ENCODE data around the gene AGAP1.

AGAP1 gene

DNA sequence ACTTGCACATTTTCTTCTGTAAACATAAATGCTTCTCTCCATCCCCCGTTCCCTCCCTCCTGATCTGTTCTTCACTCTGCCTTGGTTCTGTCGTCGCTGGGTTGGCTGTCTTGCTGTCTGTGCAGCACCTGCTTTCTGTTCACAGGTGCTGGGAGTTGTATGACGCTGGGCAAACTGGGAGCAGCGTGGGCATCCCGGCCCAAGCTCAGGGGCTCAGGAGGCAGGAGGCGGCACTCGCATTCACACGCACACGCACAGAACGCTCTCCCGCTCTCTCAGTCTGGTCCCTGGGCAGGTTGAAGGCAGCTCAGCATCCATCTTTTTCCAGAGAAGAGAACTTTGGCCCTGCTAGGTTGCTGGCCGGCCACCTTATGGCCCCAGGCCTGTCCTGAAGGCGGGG is 618.6 kb downstream of the AGAP1 start:
- no peak for DNase-seq (ENCODE audit: low read depth)
- TF ChIP-seq, protein P1, sequence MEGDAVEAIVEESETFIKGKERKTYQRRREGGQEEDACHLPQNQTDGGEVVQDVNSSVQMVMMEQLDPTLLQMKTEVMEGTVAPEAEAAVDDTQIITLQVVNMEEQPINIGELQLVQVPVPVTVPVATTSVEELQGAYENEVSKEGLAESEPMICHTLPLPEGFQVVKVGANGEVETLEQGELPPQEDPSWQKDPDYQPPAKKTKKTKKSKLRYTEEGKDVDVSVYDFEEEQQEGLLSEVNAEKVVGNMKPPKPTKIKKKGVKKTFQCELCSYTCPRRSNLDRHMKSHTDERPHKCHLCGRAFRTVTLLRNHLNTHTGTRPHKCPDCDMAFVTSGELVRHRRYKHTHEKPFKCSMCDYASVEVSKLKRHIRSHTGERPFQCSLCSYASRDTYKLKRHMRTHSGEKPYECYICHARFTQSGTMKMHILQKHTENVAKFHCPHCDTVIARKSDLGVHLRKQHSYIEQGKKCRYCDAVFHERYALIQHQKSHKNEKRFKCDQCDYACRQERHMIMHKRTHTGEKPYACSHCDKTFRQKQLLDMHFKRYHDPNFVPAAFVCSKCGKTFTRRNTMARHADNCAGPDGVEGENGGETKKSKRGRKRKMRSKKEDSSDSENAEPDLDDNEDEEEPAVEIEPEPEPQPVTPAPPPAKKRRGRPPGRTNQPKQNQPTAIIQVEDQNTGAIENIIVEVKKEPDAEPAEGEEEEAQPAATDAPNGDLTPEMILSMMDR (IDR thresholded peaks at IDR 0.05; ENCODE audit: insufficient read depth, low read depth, low read length, missing control alignments), result no peak
- H3K4me3 ChIP-seq (ENCODE audit: low read length), result no peak overlapping the region

DNA sequence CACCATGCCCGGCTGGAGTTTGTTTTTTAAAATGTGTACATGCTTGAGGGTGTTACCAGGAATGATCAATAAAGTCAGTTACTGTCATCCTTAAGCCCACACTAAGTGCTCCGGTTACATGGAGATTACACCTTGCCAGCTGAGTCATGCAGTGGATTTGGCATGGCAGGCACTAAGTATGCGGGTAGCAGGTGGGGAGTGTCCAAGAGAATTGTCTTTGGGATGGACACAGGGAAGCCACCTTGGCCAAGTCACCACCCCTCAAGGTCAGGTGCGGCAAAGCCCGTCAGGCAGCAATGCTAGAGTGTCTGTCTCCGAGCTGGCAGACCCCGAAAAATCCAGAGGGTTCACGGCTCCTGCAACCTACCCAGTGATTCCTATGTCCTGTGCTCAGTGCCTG is 619.6 kb downstream of the AGAP1 start:
- TF ChIP-seq, protein P1 (IDR thresholded peaks at IDR 0.05; ENCODE audit: insufficient read depth, low read depth, low read length, missing control alignments), result no peak
- H3K4me3 ChIP-seq (ENCODE audit: low read length), result no peak overlapping the region
- peak; percentile 10 for DNase-seq (ENCODE audit: low read depth)

DNA sequence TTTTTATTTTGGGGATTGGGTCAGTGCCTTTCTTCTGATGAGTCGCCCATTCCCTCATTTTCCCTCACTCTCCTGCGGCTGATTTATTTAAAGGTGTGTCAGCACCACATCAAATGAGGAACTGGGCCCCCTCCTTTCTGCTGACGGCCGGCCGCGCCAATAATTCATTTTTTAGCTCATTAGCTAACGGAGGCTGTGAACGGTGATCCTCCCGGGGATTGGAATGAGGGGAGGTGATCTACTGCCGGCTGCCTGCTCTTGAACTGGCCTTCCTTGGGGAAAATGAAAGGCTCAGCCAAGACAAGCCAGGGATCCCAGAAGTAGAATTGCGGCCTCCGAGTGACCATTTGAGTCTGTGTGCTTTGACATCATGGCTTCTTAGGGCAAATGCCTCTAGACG is 620.1 kb downstream of the AGAP1 start:
- no peak for DNase-seq (ENCODE audit: low read depth)
- H3K4me3 ChIP-seq (ENCODE audit: low read length), result no peak overlapping the region
- TF ChIP-seq, protein P1 (IDR thresholded peaks at IDR 0.05; ENCODE audit: insufficient read depth, low read depth, low read length, missing control alignments), result no peak

DNA sequence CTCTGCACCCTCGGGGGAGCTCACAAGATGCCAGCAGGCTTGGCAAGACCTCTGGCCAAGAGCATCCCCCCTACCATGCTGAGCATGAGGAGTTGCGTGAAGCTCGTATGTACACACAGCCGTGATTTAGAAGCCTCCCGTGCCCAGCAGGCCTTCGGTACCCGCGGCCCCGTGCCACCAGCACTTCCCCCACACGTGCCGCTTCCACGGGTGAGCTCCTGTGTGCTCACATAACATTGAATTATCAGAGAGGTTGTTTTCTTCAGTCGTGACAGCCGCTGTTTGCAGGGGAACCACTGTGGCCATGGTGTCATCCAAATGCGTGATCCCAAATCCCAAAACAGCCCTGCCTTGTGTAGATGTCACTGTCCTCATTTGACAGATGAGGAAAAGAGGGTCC is 621.1 kb downstream of the AGAP1 start:
- no peak for DNase-seq (ENCODE audit: low read depth)
- TF ChIP-seq, protein P1 (IDR thresholded peaks at IDR 0.05; ENCODE audit: insufficient read depth, low read depth, low read length, missing control alignments), result no peak
- no peak overlapping the region for H3K4me3 ChIP-seq (ENCODE audit: low read length)

DNA sequence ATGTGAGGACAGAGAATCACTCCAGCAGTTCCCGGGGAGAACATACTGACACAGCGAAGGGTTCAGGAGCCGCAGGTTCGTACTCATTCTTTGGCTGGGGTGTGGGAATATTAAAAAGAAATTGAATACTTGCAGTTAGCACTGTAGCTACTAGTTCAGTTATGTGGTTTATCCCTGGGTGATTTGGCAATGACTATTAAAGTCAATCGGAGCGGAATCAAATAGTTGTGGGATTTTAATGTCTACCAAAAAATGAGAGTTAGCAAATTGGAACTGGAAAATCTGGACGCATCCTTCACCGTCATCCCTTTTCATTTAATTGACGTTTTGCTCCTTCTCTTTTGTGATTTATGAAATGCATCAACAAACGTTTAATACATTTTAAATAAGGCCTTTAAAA is 623.6 kb downstream of the AGAP1 start:
- TF ChIP-seq, protein P1 (IDR thresholded peaks at IDR 0.05; ENCODE audit: insufficient read depth, low read depth, low read length, missing control alignments), result no peak

DNA sequence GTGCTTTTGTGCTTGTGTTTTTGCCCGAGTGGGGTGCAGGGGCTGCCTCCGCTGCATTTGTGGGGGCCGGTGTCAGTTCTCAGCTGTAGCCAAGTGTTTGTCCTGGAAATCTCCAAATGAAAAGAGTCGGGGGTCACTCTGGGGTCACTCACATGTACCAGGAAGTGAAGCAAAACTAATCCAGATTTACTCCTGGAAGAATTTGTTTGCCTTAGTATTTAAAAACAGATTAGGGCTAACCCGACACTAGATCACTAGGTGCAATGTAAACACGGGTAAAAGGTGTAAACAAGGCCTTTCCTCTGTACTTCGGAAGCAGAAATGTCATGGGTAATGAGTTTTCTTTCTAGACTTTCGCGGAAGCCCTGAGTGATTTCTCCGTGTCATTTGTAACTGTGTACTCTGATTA is 624.0 kb downstream of the AGAP1 start:
- TF ChIP-seq, protein P1 (IDR thresholded peaks at IDR 0.05; ENCODE audit: insufficient read depth, low read depth, low read length, missing control alignments), result no peak
- H3K4me3 ChIP-seq (ENCODE audit: low read length), result no peak overlapping the region
- DNase-seq (ENCODE audit: low read depth), result no peak

More for the DNA sequence above, 623.6 kb downstream of the AGAP1 start:
- DNase-seq (ENCODE audit: low read depth), result no peak
- no peak overlapping the region for H3K4me3 ChIP-seq (ENCODE audit: low read length)

DNA sequence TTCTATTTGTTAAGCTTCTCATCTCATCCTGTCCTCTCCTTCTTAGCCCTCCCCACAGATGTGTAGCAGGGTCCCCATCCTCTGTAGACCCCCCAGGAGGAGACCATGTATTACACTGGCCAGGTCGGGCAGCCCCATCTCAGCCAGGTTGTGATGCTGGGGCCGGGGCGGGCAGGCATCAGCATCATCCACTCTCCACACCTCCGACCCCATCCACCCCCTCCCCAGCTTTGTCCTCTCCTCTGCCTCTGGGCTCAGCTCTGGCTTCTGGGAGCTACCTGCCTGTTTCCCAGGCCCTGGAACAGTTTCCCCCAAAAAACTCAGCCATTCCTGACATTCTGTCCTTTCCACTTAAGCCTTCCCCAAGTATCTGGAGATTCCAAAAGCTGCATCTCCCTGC is 625.2 kb downstream of the AGAP1 start:
- H3K4me3 ChIP-seq (ENCODE audit: low read length), result no peak overlapping the region
- no peak for DNase-seq (ENCODE audit: low read depth)
- TF ChIP-seq, protein P1 (IDR thresholded peaks at IDR 0.05; ENCODE audit: insufficient read depth, low read depth, low read length, missing control alignments), result no peak

All from epithelial cell of esophagus (primary cell).